HCT116 (cell line): Measurements from ENCODE around the gene CCDC80. TPM values are rescaled to one million over a fixed set of nuclear protein-coding genes. Genes with fewer than 3 reads are reported as not detected.

Experiments
- ATAC-seq: fragments of 200-7000 bp; cut with Tn5 transposase; 2 replicates; pipeline ENCODE4 v1.9.1; 2020; ENCODE audit warnings: mild to moderate bottlenecking, moderate library complexity
- BruUV-seq: library from RNA; stranded (reverse); fragments of 400-500 nt; replicated peaks from 2 replicates; lab custom pipeline; 2021; lab: Mats Ljungman, UMichigan
- CTCF ChIA-PET: fragments of 300-600 bp; sonication (Branson Sonifier 250); formaldehyde crosslinking; loops from one replicate; lab custom pipeline; 2021; ENCODE audit warnings: antibody characterized with exemption; lab: Charles Lee
- POLR2A ChIA-PET: fragments of 300-600, 350-600 bp; sonication (Branson Sonifier 250); formaldehyde crosslinking; loops from one replicate; lab custom pipeline; 2021; ENCODE audit warnings: antibody characterized with exemption; lab: Charles Lee
- RAD21 ChIA-PET, 2 experiments: fragments of 300-600 bp; sonication (Branson Sonifier 250); formaldehyde crosslinking; loops; one replicate each; lab custom pipeline; 2023; ENCODE audit warnings: low total read pairs in 2 of 2; ENCODE audit not compliant: uncharacterized antibody in 2 of 2, unreplicated experiment in 2 of 2, low non-redundant PET in 1 of 2; lab: Charles Lee
- DNase-seq: peaks from one replicate; pipeline ENCODE4 v3.0.0-alpha.2; 2010; ENCODE audit warnings: low read depth, low spot score
- H2AFZ ChIP-seq: fragments of 200-600 bp; shearing (Covaris generic), sonication (generic); 2 replicates; pipeline ENCODE4 v1.6.1; 2017; ENCODE audit warnings: low read depth, mixed run types, mixed read lengths, antibody characterized with exemption, low read length; ENCODE audit not compliant: poor library complexity, severe bottlenecking
- H3K27ac ChIP-seq: 2 replicates; pipeline ENCODE4 v1.5.1; 2012; ENCODE audit warnings: low read depth, low read length
- H3K27me3 ChIP-seq: fragments of 200-600 bp; sonication (generic); 2 replicates; pipeline ENCODE4 v1.6.1; 2016; ENCODE audit warnings: mixed run types, low read length, mixed read lengths; ENCODE audit not compliant: insufficient read depth
- H3K36me3 ChIP-seq, 2 experiments: fragments of 200-500 bp in 1 of 2; fragments of 200-600 bp in 1 of 2; sonication (Bioruptor generic) in 1 of 2; sonication (generic) in 1 of 2; 2 replicates each; pipeline versions ENCODE4 v1.5.1 to v1.6.1; 2014 to 2016; ENCODE audit warnings: low read length in 2 of 2, inconsistent platforms in 1 of 2, mixed read lengths in 1 of 2, mixed run types in 1 of 2; ENCODE audit not compliant: insufficient read depth in 2 of 2, control insufficient read depth in 1 of 2
- H3K4me1 ChIP-seq, 2 experiments: fragments of 200-600 bp in 1 of 2; sonication (generic) in 1 of 2; 2 replicates each; pipeline versions ENCODE4 v1.5.1 to v1.6.1; 2012 to 2017; ENCODE audit warnings: low read length in 2 of 2, inconsistent platforms in 1 of 2, mild to moderate bottlenecking in 1 of 2, mixed read lengths in 1 of 2, mixed run types in 1 of 2, moderate library complexity in 1 of 2; ENCODE audit not compliant: insufficient read depth in 2 of 2, control insufficient read depth in 1 of 2
- H3K4me2 ChIP-seq: fragments of 200-600 bp; sonication (generic); 2 replicates; pipeline ENCODE4 v1.6.1; 2017; ENCODE audit warnings: mixed run types, low read length, mixed read lengths
- H3K4me3 ChIP-seq, 2 experiments: fragments of 200-600 bp in 1 of 2; sonication (generic) in 1 of 2; replicated peaks in 1 of 2; 2 replicates each; pipeline ENCODE4 v1.5.1; 2011 to 2016; ENCODE audit warnings: low read length in 2 of 2, control low read depth in 1 of 2, low read depth in 1 of 2, mild to moderate bottlenecking in 1 of 2, mixed read lengths in 1 of 2, mixed run types in 1 of 2
- H3K79me2 ChIP-seq: fragments of 200-600 bp; sonication (generic); 2 replicates; pipeline ENCODE4 v1.6.1; 2017; ENCODE audit warnings: mild to moderate bottlenecking, mixed run types, low read length, moderate library complexity, mixed read lengths; ENCODE audit not compliant: insufficient read depth
- H3K9ac ChIP-seq: fragments of 200-600 bp; sonication (generic); 2 replicates; pipeline ENCODE4 v1.6.1; 2016; ENCODE audit warnings: low read length, mixed read lengths
- H3K9me2 ChIP-seq: fragments of 200-600 bp; sonication (generic), shearing (Covaris generic); 2 replicates; pipeline ENCODE4 v1.6.1; 2017; ENCODE audit warnings: mixed run types, mild to moderate bottlenecking, moderate library complexity; ENCODE audit not compliant: insufficient read depth
- H3K9me3 ChIP-seq, 2 experiments: fragments of 200-500 bp in 1 of 2; fragments of 200-600 bp in 1 of 2; sonication (Bioruptor generic) in 1 of 2; sonication (generic) in 1 of 2; 2 replicates each; pipeline ENCODE4 v1.6.1; 2014 to 2017; ENCODE audit warnings: low read length in 2 of 2, mixed read lengths in 2 of 2, inconsistent platforms in 1 of 2, low read depth in 1 of 2, mild to moderate bottlenecking in 1 of 2, mixed run types in 1 of 2, moderate library complexity in 1 of 2; ENCODE audit not compliant: control insufficient read depth in 1 of 2, insufficient read depth in 1 of 2
- H4K20me1 ChIP-seq: fragments of 200-600 bp; sonication (generic), shearing (Covaris generic); 2 replicates; pipeline ENCODE4 v1.6.1; 2017; ENCODE audit warnings: mixed run types, mild to moderate bottlenecking, moderate library complexity; ENCODE audit not compliant: insufficient read depth
- ATF3 ChIP-seq: IDR thresholded peaks from 2 replicates; pipeline ENCODE4 v1.6.1; 2012
- CBX3 ChIP-seq: IDR thresholded peaks from 2 replicates; pipeline ENCODE4 v1.6.1; 2012; ENCODE audit warnings: low read depth
- CEBPB ChIP-seq: IDR thresholded peaks from 2 replicates; pipeline ENCODE4 v1.6.1; 2012; ENCODE audit warnings: low read depth
- CTCF ChIP-seq, 3 experiments: fragments of 200-600 bp in 1 of 3; sonication (generic) in 1 of 3; IDR thresholded peaks in 2 of 3; conservative IDR thresholded peaks in 1 of 3; 2 replicates each; pipeline ENCODE4 v1.5.1; 2012 to 2017; ENCODE audit warnings: low read depth in 2 of 3, low read length in 2 of 3, antibody characterized with exemption in 1 of 3, borderline replicate concordance in 1 of 3, control low read depth in 1 of 3, mild to moderate bottlenecking in 1 of 3, mixed read lengths in 1 of 3, mixed run types in 1 of 3, moderate library complexity in 1 of 3; ENCODE audit not compliant: insufficient read depth in 1 of 3
- ELF1 ChIP-seq: IDR thresholded peaks from 2 replicates; pipeline ENCODE4 v1.6.1; 2012; ENCODE audit warnings: low read depth, borderline replicate concordance
- EZH2phosphoT487 ChIP-seq: fragments of 200-600 bp; IDR thresholded peaks from 2 replicates; pipeline ENCODE4 v1.6.1; 2018; ENCODE audit warnings: antibody characterized with exemption, borderline replicate concordance
- FOSL1 ChIP-seq: IDR thresholded peaks from 2 replicates; pipeline ENCODE4 v1.6.1; 2012; ENCODE audit warnings: low read depth
- JUND ChIP-seq: IDR thresholded peaks from 2 replicates; pipeline ENCODE4 v1.6.1; 2012
- POLR2A ChIP-seq: IDR thresholded peaks from 2 replicates; pipeline ENCODE4 v1.7.0; 2011; ENCODE audit warnings: borderline replicate concordance; ENCODE audit not compliant: insufficient read depth, insufficient read length; ENCODE audit errors: extremely low read depth
- POLR2AphosphoS5 ChIP-seq: IDR thresholded peaks from 2 replicates; pipeline ENCODE4 v1.6.1; 2011; ENCODE audit warnings: mild to moderate bottlenecking, low read depth, low read length, moderate library complexity
- RAD21 ChIP-seq: IDR thresholded peaks from 2 replicates; pipeline ENCODE4 v1.6.1; 2012; ENCODE audit warnings: low read depth, mild to moderate bottlenecking
- REST ChIP-seq: IDR thresholded peaks from 2 replicates; pipeline ENCODE4 v1.6.1; 2012; ENCODE audit warnings: low read depth
- SIN3A ChIP-seq: IDR thresholded peaks from 2 replicates; pipeline ENCODE4 v1.6.1; 2012; ENCODE audit warnings: low read depth
- SP1 ChIP-seq: IDR thresholded peaks from 2 replicates; pipeline ENCODE4 v1.6.1; 2012; ENCODE audit warnings: low read depth
- SRF ChIP-seq: IDR thresholded peaks from 2 replicates; pipeline ENCODE4 v1.6.1; 2012; ENCODE audit warnings: low read depth
- TCF7L2 ChIP-seq: IDR thresholded peaks from 2 replicates; pipeline ENCODE4 v1.7.0; 2011; ENCODE audit warnings: borderline replicate concordance, inconsistent platforms; ENCODE audit not compliant: insufficient read depth, insufficient read length; ENCODE audit errors: extremely low read depth
- YY1 ChIP-seq: IDR thresholded peaks from 2 replicates; pipeline ENCODE4 v1.6.1; 2011; ENCODE audit warnings: low read length, low read depth, moderate library complexity, mild to moderate bottlenecking; ENCODE audit not compliant: insufficient replicate concordance; ENCODE audit errors: extremely low read depth
- ZBTB33 ChIP-seq: IDR thresholded peaks from 2 replicates; pipeline ENCODE4 v1.6.1; 2011; ENCODE audit warnings: mild to moderate bottlenecking, low read length, moderate library complexity; ENCODE audit not compliant: insufficient replicate concordance; ENCODE audit errors: extremely low read depth
- ZFX ChIP-seq: fragments of 450-650 bp; IDR thresholded peaks from 2 replicates; pipeline ENCODE4 v1.6.1; 2017
- ZNF274 ChIP-seq: fragments of 200-500 bp; sonication (Bioruptor generic); IDR thresholded peaks from 2 replicates; pipeline ENCODE4 v1.6.1; 2014; ENCODE audit warnings: mild to moderate bottlenecking, low read depth, low read length, inconsistent platforms
- intact Hi-C: fragments of 100-400 bp; cut with micrococcal nuclease; formaldehyde crosslinking; loops from 2 replicates; pipeline ENCODE4 v1.10.0; 2022
- total RNA-seq: library from RNA; stranded (reverse); gene quantifications from one replicate; pipeline ENCODE4 v1.2.1, GENCODE V29; 2021; ENCODE audit not compliant: unreplicated experiment

Gene CCDC80
- total RNA-seq, 1 experiment from 2014 or later = 1.7 TPM

GRCh38 chr3:112653209-112653871, 12.4 kb upstream of the CCDC80 start:
- no peak overlapping the region for H3K9ac ChIP-seq
- TF ChIP-seq YY1 (no peak), ZFX (no peak), REST (no peak), TCF7L2 (no peak), CBX3 (no peak), POLR2A (no peak), JUND (no peak), ELF1 (no peak), RAD21 (no peak), CTCF (IDR thresholded peaks at IDR 0.05 in 2 of 3, conservative IDR thresholded peaks at IDR 0.05 in 1 of 3; ENCODE audit: borderline replicate concordance in 1 of 3, insufficient read depth in 1 of 3, low read depth in 2 of 3, low read length in 2 of 3) (no peak), SIN3A (no peak), CEBPB (no peak), SP1 (no peak), ZBTB33 (no peak), FOSL1 (no peak), POLR2AphosphoS5 (no peak), ZNF274 (no peak), SRF (no peak), EZH2phosphoT487 (no peak), ATF3 (no peak)

More at GRCh38 chr3:112653209-112653871, 12.4 kb upstream of the CCDC80 start:
- Histone ChIP-seq H3K9me2 (no peaks in the 10 kb centered on the region), H3K27ac (no peak overlapping the region), H3K4me2 (peak overlapping the region; percentile 37), H3K79me2 (no peaks in the 10 kb centered on the region), H3K36me3 (no peaks in the 10 kb centered on the region), H3K4me1 (peaks cover 0 to 22% of the 10 kb centered on the region in 2 experiments; a peak in 2 of 4 replicates), H3K4me3 (no peak overlapping the region), H3K27me3 (no peaks in the 10 kb centered on the region), H3K9me3 (no peaks in the 10 kb centered on the region), H2AFZ (peak overlapping the region; percentile 66), H4K20me1 (no peaks in the 10 kb centered on the region)
- BruUV-seq = no TSS peak
- ChIA-PET RAD21 (interaction anchor here in 1 of 2 experiments (1.8 kb wide), 1 partner anchor 82 kb away, joined by 4 read pairs; no protein-coding TSS in a partner anchor), POLR2A (interaction anchor here (1.2 kb wide), 1 partner anchor 12 kb away, joined by 3 read pairs; no protein-coding TSS in a partner anchor), CTCF (interaction anchor here (1.6 kb wide), 1 partner anchor 10 kb away, joined by 3 read pairs; no protein-coding TSS in a partner anchor)
- DNase-seq (no peak), ATAC-seq (peak; percentile 57; the same call in 1 of the 2 replicates)
- intact Hi-C loops = no loop called here
